Upper lobe of left lung (tissue), 6 donors: ENCODE results near the gene MYO1E. TPM values are rescaled to one million over a fixed set of nuclear protein-coding genes. Genes with fewer than 3 reads are reported as not detected.
"Not testable (repeated sequence)": the region's sequence is repeated elsewhere in the genome, so short reads cannot be mapped to it uniquely, and the experiment has no call there.

ENCODE experiments used
- ATAC-seq, 2 donors: fragments of 200-7000 bp; cut with Tn5 transposase; one replicate each; pipeline ENCODE4 v1.9.1; 2022; ENCODE audit warnings: mild to moderate bottlenecking in 2 of 2, moderate library complexity in 2 of 2; ENCODE audit not compliant: low FRiP score in 2 of 2
- DNase-seq, 2 donors: peaks; one replicate each; pipeline ENCODE4 v3.0.0-alpha.2; 2019 to 2020
- H3K27ac ChIP-seq, 4 donors: fragments of 200-600 bp; sonication (generic); one replicate each; pipeline ENCODE4 v1.5.1; 2016 to 2019
- H3K27me3 ChIP-seq, 4 donors: fragments of 200-600 bp; sonication (generic); one replicate each; pipeline ENCODE4 v1.5.1; 2017 to 2019
- H3K36me3 ChIP-seq, 4 donors: fragments of 200-600 bp; sonication (generic); one replicate each; pipeline ENCODE4 v1.5.1; 2016 to 2019
- H3K4me1 ChIP-seq, 4 donors: fragments of 200-600 bp; sonication (generic); one replicate each; pipeline ENCODE4 v1.5.1; 2018 to 2019
- H3K4me3 ChIP-seq, 4 donors: fragments of 200-600 bp; sonication (generic); one replicate each; pipeline ENCODE4 v1.5.1; 2017 to 2019; ENCODE audit warnings: mild to moderate bottlenecking in 2 of 4, moderate library complexity in 1 of 4
- H3K9me3 ChIP-seq, 4 donors: fragments of 200-600 bp; sonication (generic); one replicate each; pipeline ENCODE4 v1.5.1; 2018 to 2019
- CTCF ChIP-seq, 6 experiments: fragments of 450-650 bp in 4 of 6; fragments of 200-600 bp in 2 of 6; sonication (generic) in 2 of 6; IDR thresholded peaks; one replicate each; pipeline ENCODE4 v1.5.1; 2016 to 2019; ENCODE audit warnings: antibody characterized with exemption in 6 of 6
- EP300 ChIP-seq, 4 donors: sonication (generic); formaldehyde crosslinking; IDR thresholded peaks; one replicate each; pipeline ENCODE4 v1.5.1; 2017; ENCODE audit warnings: antibody characterized with exemption in 4 of 4, control low read depth in 2 of 4
- POLR2A ChIP-seq, 4 donors: fragments of 450-650 bp; IDR thresholded peaks; one replicate each; pipeline ENCODE4 v1.5.1; 2016 to 2017; ENCODE audit warnings: antibody characterized with exemption in 4 of 4, mild to moderate bottlenecking in 2 of 4
- POLR2AphosphoS5 ChIP-seq, 2 donors: sonication (generic); formaldehyde crosslinking; IDR thresholded peaks; one replicate each; pipeline ENCODE4 v1.5.1; 2017; ENCODE audit warnings: antibody characterized with exemption in 2 of 2
- WGBS, 2 donors: methylation state at CpG; one replicate each; pipeline ENCODE4 v1.1.5; 2017 to 2018; 5-methylcytosine and 5-hydroxymethylcytosine counted together
- total RNA-seq, 6 donors: library from RNA; depleted of rRNA in 4 of 6; stranded (reverse); fragments of >200 nt in 4 of 6; gene quantifications; one replicate each; pipeline versions ENCODE4 v1.1.0 to v1.2.1, GENCODE V29; 2016 to 2021
- donor health status: DM: no; HTN: no; CAD: no; lungs with moderate emphysema.
- donor health status: DM: no; HTN: yes; CAD: no; lungs with severe emphysema.

The MYO1E gene
- total RNA-seq, 6 donors from 2014 or later = 39.7 to 161 (median 71.9) TPM

- Histone ChIP-seq H3K4me1 (peaks cover 0 to 10% (median 0%) of the 10 kb centered on the region in 4 donors), H3K9me3 (no peaks in the 10 kb centered on the region), H3K27me3 (no peaks in the 10 kb centered on the region), H3K27ac (no peak overlapping the region), H3K4me3 (no peak overlapping the region), H3K36me3 (no peaks in the 10 kb centered on the region)
- TF ChIP-seq POLR2A (IDR thresholded peaks at IDR 0.05) = no peak
- TF ChIP-seq POLR2AphosphoS5 (IDR thresholded peaks at IDR 0.05) = no peak
- no peak for TF ChIP-seq CTCF (IDR thresholded peaks at IDR 0.05)
- TF ChIP-seq EP300 (IDR thresholded peaks at IDR 0.05) = no peak
- 93 to 96% methylated on average over 1 of the region's 1 CpG for WGBS, 2 donors
- DNase-seq (no peak), ATAC-seq (no peak)
These were observed 34.3 kb downstream of the MYO1E start for GRCh38 chr15:59338414-59338813.

- not testable (repeated sequence) for DNase-seq, H3K4me3 ChIP-seq, H3K9me3 ChIP-seq, H3K27ac ChIP-seq, H3K4me1 ChIP-seq, H3K36me3 ChIP-seq, H3K27me3 ChIP-seq, ATAC-seq
- WGBS, 2 donors = 91 to 97% methylated on average over 4 of the region's 4 CpGs
These were observed 35.9 kb downstream of the MYO1E start for GRCh38 chr15:59336725-59337124.

GRCh38 chr15:59335207-59335786 lies 37.4 kb downstream of the MYO1E start:
- WGBS, 2 donors = 63 to 68% methylated on average over 10 of the region's 10 CpGs

GRCh38 chr15:59334076-59334415 lies 38.6 kb downstream of the MYO1E start:
- ATAC-seq (no peak), DNase-seq (no peak)
- Histone ChIP-seq H3K27me3 (no peaks in the 10 kb centered on the region), H3K9me3 (no peaks in the 10 kb centered on the region), H3K36me3 (no peaks in the 10 kb centered on the region), H3K4me1 (peaks cover 8 to 26% (median 9%) of the 10 kb centered on the region in 4 donors), H3K4me3 (no peak overlapping the region), H3K27ac (no peak overlapping the region)
- WGBS, 2 donors = 74 to 86% methylated on average over 3 of the region's 3 CpGs
- TF ChIP-seq POLR2AphosphoS5 (IDR thresholded peaks at IDR 0.05) (no peak), EP300 (IDR thresholded peaks at IDR 0.05) (no peak), POLR2A (IDR thresholded peaks at IDR 0.05) (no peak), CTCF (IDR thresholded peaks at IDR 0.05) (no peak)

More at GRCh38 chr15:59335207-59335786, 37.4 kb downstream of the MYO1E start:
- peaks cover under 1 to 15% (median 2%) of the 10 kb centered on the region in 4 donors for H3K4me1 ChIP-seq
- H3K27me3 ChIP-seq = no peaks in the 10 kb centered on the region
- H3K9me3 ChIP-seq = no peaks in the 10 kb centered on the region
- DNase-seq (no peak), ATAC-seq (no peak)
- no peaks in the 10 kb centered on the region for H3K36me3 ChIP-seq
- H3K4me3 ChIP-seq = no peak overlapping the region
- TF ChIP-seq EP300 (IDR thresholded peaks at IDR 0.05) = no peak
- no peak overlapping the region for H3K27ac ChIP-seq

- no peak for TF ChIP-seq CTCF (IDR thresholded peaks at IDR 0.05)
- TF ChIP-seq EP300 (IDR thresholded peaks at IDR 0.05) = no peak
- TF ChIP-seq POLR2A (IDR thresholded peaks at IDR 0.05) = no peak
- H3K27me3 ChIP-seq = no peaks in the 10 kb centered on the region
- DNase-seq (no peak), ATAC-seq (no peak)
- no peaks in the 10 kb centered on the region for H3K9me3 ChIP-seq
- no peak overlapping the region for H3K27ac ChIP-seq
- 77 to 81% methylated on average over 6 of the region's 6 CpGs for WGBS, 2 donors
- no peak overlapping the region for H3K4me3 ChIP-seq
- no peaks in the 10 kb centered on the region for H3K36me3 ChIP-seq
- H3K4me1 ChIP-seq = peaks cover 8 to 26% (median 9%) of the 10 kb centered on the region in 4 donors
These were observed 39.1 kb downstream of the MYO1E start for GRCh38 chr15:59333401-59334075.

- ATAC-seq (no peak), DNase-seq (no peak)
- WGBS, 2 donors = 91 to 94% methylated on average over 5 of the region's 5 CpGs
- Histone ChIP-seq H3K27ac (no peak overlapping the region), H3K4me3 (no peak overlapping the region), H3K4me1 (peaks cover 9 to 26% (median 10%) of the 10 kb centered on the region in 4 donors), H3K27me3 (no peaks in the 10 kb centered on the region), H3K36me3 (no peaks in the 10 kb centered on the region), H3K9me3 (no peaks in the 10 kb centered on the region)
- TF ChIP-seq CTCF (IDR thresholded peaks at IDR 0.05) (no peak), EP300 (IDR thresholded peaks at IDR 0.05) (no peak), POLR2A (IDR thresholded peaks at IDR 0.05) (no peak), POLR2AphosphoS5 (IDR thresholded peaks at IDR 0.05) (no peak)
These were observed 40.7 kb downstream of the MYO1E start for GRCh38 chr15:59332009-59332408.
